Brain pericyte (primary cell): ENCODE data around the gene BSPH1.
"Not testable (repeated sequence)": the region's sequence is repeated elsewhere in the genome, so short reads cannot be mapped to it uniquely, and the experiment has no call there.

Experiments
- DNase-seq: peaks from one replicate; pipeline ENCODE4 v3.0.0-alpha.2; 2012; ENCODE audit warnings: low read depth, low spot score

The BSPH1 gene

GRCh38 chr19:47992070-47992469 is at the start of gene BSPH1:
Gene BSPH1, minus strand, starts transcription at chr19:47992170. Its CDS starts 89 bp downstream, at chr19:47992081.
- DNase-seq: no peak

- no peak for DNase-seq
Observed at GRCh38 chr19:48036765-48037164, 44.8 kb upstream of the BSPH1 start.

- no peak for DNase-seq
Observed at GRCh38 chr19:48033604-48034003, 41.6 kb upstream of the BSPH1 start.

GRCh38 chr19:48030073-48030472 is 38.1 kb upstream of the BSPH1 start:
- DNase-seq: no peak

- no peak for DNase-seq
Observed at GRCh38 chr19:48029431-48029830, 37.5 kb upstream of the BSPH1 start.

GRCh38 chr19:48025480-48025879 is 33.5 kb upstream of the BSPH1 start:
- no peak for DNase-seq

- DNase-seq: no peak
Observed at GRCh38 chr19:48023518-48023917, 31.5 kb upstream of the BSPH1 start.

- DNase-seq: no peak
Observed at GRCh38 chr19:48023011-48023410, 31.0 kb upstream of the BSPH1 start.

- no peak for DNase-seq
Observed at GRCh38 chr19:48020686-48021085, 28.7 kb upstream of the BSPH1 start.

GRCh38 chr19:48010932-48011758 is 19.2 kb upstream of the BSPH1 start:
- DNase-seq: no peak

GRCh38 chr19:48006762-48007161 is 14.8 kb upstream of the BSPH1 start:
- DNase-seq: no peak

GRCh38 chr19:48004236-48004635 is 12.3 kb upstream of the BSPH1 start:
- no peak for DNase-seq

- DNase-seq: no peak
Observed at GRCh38 chr19:48000846-48001245, 8.9 kb upstream of the BSPH1 start.

- no peak for DNase-seq
Observed at GRCh38 chr19:47998800-47999199, 6.8 kb upstream of the BSPH1 start.

GRCh38 chr19:47996230-47996727 is 4.3 kb upstream of the BSPH1 start:
- no peak for DNase-seq

- no peak for DNase-seq
Observed at GRCh38 chr19:47994209-47994802, 2.3 kb upstream of the BSPH1 start, which contains the start of gene ELSPBP1. Gene ELSPBP1, plus strand, starts transcription at chr19:47994632. Its CDS starts 14,036 bp downstream, at chr19:48008668.

GRCh38 chr19:47991191-47991808 is 670 bp downstream of the BSPH1 start:
- no peak for DNase-seq

- no peak for DNase-seq
Observed at GRCh38 chr19:47973529-47973928, 18.4 kb downstream of the BSPH1 start.

GRCh38 chr19:47955936-47956335 is 36.0 kb downstream of the BSPH1 start:
- not testable (repeated sequence) for DNase-seq

GRCh38 chr19:47952132-47952531 is 39.8 kb downstream of the BSPH1 start:
- DNase-seq: not testable (repeated sequence)

GRCh38 chr19:47949852-47950521 is 42.0 kb downstream of the BSPH1 start:
- DNase-seq: not testable (repeated sequence)

- not testable (repeated sequence) for DNase-seq
Observed at GRCh38 chr19:47928581-47928980, 63.4 kb downstream of the BSPH1 start.
